Stimulated activated CD8-positive, alpha-beta memory T cell treated with anti-CD3 and anti-CD28 coated beads, Interleukin-4, amount 100 ng/mL, for 1 hour (primary cell): ENCODE data around the gene ME2.
"Not testable (repeated sequence)": the region's sequence is repeated elsewhere in the genome, so short reads cannot be mapped to it uniquely, and the experiment has no call there.

Experiments
- DNase-seq, 2 donors: peaks; one replicate each; pipeline ENCODE4 v3.0.0-alpha.2; 2020; ENCODE audit warnings: low read depth in 2 of 2, low spot score in 1 of 2

The ME2 gene

DNA sequence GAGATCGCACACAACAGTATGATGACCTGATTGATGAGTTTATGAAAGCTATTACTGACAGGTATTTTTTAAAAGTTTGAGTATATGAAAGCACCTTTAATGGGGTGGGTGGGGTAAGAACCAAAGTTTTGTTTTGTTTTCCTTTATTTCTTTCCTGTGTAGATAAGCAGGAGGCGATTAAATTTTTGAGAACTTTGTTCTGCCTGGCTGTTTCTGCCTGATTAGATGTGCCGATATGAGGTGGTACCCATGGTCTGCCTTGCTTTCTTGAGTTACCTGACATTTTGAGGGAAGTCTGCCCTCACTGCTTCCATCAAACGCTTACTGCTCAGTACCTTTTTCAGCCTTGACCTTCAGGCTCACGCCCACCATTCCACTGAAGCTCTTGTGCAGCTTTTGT lies 39.2 kb downstream of the ME2 start:
- no peak for DNase-seq

DNA sequence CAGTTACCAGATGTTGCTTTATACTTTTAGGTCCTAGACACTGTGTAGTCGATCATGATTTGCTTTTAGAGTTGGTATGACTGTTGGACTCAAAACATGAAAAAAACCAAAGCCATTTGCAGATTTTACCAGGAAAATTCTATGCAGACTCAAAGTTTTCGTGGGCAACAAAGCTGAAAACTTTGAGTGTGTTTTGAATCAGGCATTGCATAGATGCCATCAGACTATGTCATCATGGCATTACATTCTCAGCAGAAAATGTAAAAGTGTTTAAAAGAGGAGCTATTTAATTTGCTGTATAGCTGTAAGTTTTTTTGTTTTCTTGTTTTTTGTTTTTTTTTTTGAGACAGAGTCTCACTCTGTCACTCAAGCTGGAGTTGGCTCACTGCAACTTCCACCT lies 45.5 kb downstream of the ME2 start:
- DNase-seq = no peak

DNA sequence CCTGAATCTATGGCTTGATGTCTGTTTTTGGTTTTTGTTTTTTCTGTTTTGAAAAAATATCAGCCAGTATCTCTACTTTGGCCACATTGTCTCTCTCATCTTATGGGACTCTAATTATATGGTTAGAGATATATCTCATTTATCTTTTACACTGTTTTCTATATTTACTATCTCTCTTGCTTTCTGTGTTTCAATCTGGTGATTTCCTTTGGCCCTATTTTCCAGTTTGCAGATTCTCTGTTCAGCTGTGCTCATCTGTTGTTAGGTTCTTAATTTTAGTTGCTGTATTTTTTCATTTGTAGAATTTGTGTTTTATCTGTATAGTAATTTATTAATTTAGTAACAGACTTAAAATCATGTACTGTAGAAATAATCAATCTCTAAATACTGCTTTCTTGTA lies 47.6 kb downstream of the ME2 start:
- DNase-seq = no peak

DNA sequence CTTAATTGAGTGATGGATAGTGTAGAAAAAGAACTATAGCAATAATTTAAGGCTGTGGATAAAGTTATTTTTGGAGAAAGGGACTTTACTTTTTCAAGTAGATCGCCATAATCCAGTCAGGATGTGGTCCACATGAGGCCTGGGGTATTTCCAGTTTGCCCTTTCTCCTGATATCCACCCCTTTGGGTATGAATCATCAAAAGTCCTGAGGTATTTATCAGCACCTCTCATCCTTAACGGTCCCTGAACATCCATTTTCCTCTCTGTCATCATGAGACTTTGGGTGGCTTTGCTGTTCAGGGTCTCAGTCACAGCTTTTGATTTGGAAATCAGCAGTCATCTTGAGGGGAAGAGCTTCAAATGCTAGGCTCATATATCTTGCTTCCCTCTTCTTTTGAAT lies 49.6 kb downstream of the ME2 start:
- DNase-seq = no peak

DNA sequence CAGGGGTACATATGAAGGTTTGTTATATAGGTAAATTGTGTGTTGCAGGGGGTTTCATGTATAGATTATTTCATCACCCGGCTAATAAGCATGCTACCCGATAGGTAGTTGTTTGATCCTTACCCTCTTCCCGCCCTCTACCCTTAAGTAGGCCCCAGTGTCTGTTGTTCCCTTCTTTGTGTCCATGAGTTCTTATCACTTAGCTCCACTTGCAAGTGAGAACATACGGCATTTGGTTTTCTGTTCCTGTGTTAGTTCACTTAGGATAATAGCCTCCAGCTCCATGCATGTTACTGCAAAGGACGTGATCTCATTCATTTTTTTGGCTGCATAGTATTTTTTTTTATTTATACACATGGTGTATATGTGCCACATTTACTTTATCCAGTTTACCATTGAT lies 54.8 kb downstream of the ME2 start:
- DNase-seq = no peak

DNA sequence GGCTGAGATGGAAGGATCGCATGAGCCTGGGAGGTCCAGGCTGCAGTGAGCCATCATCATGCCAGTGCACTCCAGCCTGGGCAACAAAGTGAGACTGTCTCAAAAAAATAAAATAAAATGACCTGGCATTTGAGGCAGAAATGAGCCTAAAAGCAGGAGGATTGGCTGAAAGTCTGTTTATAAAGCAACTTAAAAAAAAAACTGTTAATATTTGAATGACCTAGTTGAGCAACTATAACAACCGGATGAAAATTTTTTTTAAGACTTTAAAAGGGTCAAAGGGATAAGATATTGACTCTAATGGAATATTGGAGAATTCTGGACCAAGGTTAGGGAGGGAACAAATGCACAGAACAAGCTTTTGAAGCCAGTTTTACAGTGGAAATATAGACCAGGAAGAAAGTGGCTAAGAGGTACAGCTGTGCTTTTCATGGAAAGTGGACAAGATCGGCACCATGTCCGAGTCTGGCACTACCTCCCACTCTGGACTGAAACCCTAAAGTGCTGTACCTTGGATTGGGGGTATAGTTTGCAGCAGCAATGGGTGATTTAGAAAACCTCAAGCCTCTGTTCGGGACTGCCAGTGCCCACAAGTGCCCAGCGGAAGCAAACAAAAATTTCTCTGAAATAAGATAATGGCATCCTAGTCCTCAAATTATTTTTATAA lies 55.8 kb downstream of the ME2 start:
- no peak for DNase-seq

DNA sequence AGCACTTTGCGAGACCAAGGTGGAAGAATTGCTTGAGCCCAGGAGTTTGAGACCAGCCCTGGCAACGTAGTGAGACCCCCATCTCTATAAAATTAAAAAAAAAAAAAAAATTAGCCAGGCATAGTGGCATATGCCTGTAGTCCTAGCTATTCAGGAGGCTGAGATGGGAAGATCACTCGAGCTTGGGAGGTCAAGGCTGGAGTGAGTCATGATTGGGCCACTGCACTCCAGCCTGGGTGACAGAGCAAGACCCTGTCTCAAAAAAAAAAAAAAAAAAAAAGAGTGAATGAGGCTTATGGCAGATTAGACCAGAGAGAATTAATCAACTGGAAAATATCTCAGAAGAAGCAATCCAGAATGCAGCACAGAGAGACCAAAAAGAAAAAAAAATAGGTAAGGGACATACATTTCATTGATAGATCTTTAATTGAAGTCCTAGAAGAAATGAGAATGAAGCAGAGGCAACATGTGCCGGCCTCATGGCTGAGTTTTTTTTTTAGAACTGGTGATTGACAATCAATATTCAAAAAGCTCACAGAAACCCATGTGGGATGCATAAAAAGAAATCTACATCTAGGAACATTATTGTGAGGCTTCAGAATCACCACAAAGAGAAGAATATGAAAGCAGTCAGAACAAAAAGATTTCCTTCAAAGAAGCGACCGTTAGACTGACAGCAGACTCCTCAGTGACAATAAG lies 56.7 kb downstream of the ME2 start:
- no peak for DNase-seq

DNA sequence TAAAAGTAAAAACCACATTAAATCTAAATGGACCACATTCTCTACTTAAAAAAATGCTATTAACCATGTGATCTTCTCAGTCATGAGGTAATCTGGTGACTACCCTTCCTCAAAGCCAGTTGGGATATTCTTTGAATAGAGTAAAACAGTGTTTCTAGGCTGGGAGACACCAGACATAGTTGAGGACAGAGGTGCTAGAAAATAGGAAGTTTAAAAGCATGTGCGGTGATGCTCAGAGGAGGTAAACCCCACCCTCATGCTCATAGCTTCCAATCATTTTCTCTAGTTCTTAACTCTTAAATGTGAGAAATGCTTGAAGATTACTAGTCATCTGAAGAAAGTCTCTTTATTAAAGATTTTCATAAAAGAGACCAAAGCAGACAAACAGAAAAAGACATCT lies 58.3 kb downstream of the ME2 start:
- no peak for DNase-seq

DNA sequence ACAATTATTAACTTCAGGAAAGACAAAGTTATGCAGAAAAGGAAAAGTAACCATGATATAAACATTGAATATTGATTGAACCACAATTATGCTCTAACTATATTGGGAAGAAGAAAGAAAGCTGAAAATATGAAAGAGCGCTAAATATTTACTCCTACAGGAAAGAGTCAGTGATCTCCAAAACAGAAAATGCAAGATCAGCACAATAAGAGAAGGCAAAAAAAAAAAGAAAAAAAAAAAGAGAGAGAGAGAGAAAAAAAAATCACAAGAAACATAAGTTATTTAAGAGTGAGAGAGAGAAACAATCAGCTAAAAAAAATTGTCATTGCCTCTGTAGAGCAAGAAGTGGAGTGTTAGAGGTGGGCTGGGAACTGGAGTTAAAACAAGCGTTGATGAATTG lies 60.0 kb downstream of the ME2 start:
- DNase-seq = no peak

DNA sequence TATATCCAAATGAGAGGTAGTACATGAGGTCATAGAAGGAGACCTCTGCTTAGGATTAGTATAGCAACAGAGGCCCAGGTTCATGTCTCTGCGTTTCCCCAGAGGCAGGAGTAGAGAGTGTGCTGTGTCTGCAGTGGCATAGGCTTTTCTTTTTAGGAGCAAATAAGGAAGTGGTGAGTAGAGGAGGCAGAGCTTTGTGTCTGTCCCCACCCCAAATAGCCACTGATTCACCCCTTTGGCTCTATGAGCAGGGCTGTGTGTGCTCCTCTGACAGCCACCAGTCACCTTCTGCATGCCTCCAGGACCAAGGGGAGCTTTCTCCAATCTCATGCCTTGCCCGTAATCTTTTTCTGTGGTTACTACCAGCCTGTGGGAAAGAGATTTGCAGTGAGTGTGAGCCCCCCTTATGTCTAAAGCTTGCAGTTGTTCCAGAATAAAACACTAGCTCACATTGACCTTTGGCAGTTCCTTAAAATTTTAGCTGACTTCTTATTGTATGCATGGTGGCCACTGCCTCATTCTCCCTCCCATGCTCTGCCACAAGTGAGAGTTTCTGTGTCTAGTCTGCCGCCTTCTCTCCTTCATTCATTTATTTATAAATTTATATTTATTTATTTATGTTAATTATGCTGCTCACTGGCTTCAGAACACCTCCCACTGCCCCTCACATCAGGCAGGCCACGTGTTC lies 65.5 kb downstream of the ME2 start:
- no peak for DNase-seq

DNA sequence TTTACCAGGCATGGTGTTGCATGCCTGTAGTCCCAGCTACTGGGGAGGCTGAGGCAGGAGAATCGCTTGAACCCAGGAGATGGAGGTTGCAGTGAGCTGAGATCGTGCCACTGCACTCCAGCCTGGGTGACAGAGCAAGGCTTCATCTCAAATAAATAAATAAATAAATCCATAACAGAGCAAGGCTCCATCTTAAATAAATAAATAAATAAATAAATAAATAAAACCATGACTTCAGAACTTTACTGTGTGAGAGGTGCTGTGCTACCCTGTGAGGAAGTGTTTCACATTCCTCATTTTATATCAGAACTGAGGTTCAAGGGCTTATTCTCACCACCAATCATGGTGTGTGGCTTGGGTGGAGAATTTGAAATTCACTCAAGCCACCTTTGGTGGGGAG lies 67.0 kb downstream of the ME2 start:
- DNase-seq = not testable (repeated sequence)

DNA sequence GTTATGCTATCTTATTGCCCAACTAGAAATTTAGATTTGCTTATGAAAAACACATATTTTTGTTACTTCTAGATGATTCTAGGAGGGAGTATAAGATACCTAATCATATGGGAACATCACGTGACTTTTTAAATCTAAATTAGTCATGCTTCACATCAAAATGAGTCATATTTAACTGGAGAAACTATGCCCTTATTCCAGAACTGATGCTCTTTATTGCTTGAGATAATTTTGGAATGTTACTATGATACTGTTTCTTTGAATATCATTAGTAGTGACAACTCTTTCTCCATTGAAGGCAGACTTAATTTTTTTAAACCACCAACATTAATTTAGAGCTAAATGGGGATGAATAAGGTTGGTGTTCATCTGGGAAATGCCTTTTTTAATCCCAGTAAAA lies 69.0 kb downstream of the ME2 start:
- DNase-seq = no peak

DNA sequence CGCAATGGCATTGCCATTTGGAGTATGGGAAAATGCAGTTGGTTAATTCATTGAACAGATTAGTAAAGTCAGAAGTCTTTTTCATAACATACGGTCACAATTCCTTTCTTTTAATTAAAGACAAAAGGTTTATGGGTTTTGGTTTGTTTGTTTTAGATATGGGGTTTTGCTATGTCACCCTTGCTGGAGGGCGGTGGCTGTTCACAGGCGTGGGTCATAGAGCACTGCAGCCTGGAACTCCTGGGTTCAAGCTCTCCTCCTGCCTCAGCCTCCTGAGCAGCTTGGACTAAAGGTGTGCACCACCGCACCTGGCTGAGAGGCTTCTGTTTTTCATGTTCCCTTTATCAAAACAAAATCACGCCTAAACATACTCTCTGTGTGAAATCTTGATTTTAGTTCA lies 70.3 kb downstream of the ME2 start:
- DNase-seq = no peak

DNA sequence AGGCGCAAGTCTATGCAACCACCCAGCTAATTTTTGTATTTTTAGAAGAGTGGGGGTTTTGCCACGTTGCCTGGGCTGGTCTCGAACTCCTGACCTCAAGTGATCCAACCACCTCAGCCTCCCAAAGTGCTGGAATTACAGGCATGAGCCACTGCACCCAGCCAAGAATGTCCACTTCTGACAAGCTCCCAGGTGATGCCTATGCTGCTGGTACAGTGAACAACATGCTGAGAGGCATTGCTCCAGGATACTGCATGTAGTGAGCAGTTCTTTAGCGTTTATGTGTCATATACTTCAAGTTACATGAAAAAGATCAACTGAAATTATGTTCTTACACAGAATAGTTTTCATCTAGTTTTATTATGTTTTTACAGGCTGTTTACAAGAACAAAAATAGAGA lies 71.7 kb downstream of the ME2 start:
- no peak for DNase-seq

DNA sequence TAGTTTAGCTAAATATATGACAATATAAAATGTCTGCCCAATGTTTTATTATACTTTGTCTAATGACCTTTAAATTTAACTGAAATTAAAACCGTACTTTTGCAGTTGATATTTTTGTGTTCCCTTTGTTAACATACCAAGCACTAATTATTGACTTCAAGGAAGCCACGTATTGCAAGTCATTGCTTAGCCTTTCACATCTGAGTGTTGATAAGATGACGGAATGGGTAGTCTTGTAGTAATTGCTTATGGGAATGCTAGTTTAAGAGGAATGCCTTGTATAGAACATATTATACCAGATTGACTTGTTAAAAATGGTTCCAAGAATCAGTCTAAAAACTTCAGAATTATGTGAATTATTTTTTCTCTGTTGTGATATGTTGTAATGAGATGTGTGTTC lies 74.9 kb downstream of the ME2 start:
- DNase-seq = no peak

DNA sequence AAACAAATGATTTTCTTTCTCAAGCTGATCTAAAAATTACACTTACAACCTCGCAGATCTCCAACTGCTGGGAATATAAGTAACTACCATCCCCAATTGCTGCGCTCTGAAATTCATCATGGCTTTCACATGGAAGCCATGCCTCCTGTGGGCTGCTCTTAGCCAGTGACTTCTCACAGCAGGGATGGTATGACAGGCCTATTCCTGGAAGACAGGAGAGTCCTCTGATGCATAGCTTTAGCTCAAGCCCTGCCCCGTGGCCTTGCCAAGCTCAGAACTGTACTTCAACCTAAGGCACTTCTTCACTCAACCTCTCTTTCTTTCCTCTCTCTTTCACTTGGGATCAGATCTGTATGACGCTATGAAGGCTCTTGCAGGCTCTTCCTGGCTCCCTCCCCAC lies 76.3 kb downstream of the ME2 start:
- DNase-seq = no peak

DNA sequence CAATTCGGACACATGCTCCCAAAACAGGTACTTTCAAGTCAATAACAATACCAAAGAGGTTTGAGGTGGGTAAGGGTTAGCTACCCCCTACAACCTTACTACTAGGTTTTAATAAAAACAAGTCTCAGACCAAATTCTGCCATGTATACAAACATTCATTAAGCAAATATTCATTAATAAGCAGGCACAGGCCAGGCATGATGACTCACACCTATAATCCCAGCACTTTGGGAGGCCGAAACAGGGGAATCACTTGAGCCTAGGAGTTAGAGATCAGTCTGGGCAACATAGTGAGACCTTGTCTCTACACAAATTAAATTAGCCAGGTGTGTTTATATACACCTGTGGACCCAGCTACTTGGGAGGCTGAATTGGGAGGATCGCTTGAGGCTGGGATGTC lies 77.2 kb downstream of the ME2 start:
- DNase-seq = no peak

DNA sequence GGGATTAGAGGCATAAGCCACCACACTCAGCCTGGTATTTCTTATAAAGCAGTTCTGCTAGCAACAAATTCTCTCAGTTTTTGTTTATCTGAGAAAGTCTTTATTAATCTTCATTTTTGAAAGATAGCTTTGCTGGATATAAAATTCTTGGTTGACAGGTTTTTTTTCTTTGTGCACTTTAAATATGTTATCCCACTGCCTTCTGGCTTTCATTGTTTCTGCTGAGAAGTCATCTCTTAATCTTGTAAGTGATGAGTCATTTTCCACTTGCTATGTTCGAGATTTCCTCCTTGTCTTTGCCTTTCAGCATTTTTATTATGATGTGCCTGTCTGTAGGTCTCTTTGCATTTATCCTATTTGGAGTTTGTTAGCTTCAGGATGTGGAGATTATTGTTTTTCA lies 83.1 kb downstream of the ME2 start:
- no peak for DNase-seq

DNA sequence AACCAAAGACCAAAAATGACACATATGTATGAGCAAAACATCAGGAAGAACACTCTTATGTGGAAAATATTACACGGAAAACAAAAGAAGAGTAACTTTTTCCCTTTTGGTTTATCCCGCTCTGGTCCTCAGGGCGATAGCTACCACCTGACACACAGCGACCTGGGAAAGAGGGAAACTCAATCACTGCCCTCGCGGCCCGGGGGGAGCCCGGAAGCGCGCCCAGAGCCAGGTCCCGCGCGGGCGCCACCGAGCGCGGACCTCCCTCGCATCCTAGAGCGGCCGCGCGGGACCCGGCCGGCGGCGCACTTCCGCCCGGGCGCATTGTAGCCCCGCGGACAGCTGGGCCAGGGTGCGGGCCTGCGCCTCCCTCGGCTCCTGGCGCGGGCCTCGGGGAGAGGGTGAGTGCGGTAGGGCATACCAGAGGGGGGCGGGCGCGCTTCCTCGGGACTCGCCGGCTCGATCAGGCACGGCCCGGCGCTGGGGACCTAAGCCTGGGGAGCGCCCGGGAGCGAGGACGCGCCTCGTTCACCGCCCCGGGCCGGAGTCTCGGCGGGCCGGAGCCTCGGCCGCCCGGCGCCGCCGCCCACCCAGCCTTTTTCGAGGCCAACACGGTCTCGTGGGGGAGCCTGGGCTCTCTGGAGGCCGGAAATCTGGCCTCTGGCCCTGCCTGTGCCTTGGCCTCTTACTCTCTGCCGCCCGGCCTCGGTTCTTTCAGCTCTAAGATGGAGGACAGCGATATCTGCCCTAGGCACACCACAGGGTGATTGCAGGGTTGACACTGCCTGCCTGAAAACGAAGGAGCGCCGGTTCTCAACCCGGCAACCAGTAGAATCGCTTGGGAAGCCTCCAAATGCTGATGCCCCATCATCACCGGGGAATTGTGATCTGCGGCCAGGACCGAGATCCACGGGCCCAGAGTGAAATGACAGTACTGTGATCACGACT lies 89.1 kb downstream of the ME2 start, which contains the start of gene ELAC1:
ELAC1 (plus strand) TSS at position 327 of the 948 bp plus-strand sequence. CDS start 6,365 bp downstream, outside the sequence.
- DNase-seq = peak; percentile 22 to 33

DNA sequence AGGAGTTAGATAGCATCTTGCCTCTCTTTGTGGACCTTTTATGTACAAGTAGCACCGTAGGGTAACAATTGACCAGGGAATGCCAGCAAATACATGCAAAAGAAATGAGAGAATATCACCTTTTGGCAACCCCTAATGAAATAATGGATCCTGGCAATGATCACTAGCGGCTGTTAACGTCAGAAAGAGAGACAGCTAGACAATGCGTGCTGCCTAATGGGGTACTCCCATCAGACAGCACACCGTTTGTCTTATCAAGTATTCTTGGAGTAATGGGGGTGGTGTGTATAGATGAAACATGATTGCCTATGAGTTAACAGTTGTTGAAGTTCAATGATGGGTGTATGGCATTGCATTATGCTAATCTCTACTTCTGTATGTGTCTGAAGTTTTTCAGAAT lies 90.5 kb downstream of the ME2 start:
- no peak for DNase-seq

DNA sequence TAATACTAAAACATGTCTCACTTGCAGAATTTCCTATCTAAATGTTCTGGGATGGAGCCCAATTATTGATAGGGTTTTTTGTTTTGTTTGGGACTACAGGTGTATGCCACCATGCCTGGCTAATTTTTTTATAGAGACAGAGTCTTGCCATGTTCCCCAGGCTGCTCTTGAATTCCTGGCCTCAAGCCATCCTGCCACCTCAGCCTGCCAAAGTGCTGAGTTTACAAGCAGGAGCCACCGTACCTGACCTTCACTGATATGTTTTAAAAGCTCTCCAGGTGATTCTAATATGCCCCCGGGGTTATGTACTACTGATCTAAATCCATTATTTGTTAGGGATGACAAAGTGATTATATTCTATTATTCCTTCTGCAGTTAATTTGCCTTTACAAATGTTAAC lies 91.1 kb downstream of the ME2 start:
- no peak for DNase-seq
